ENCODE data around the gene PA2G4.

PA2G4 gene

GRCh38 chr12:56158029-56158925 lies 53.9 kb downstream of the PA2G4 start, which contains the start of gene MYL6:
Gene MYL6, plus strand, starts transcription at chr12:56158359. Its CDS starts 43 bp downstream, at chr12:56158402.
- no peaks in the 10 kb centered on the region for H3K27me3 ChIP-seq (replicated peaks; ENCODE audit: control insufficient read depth, insufficient read depth, low read length, poor library complexity, severe bottlenecking)
- peak; percentile 84 to 91 (median 87) for DNase-seq
- peak within 1 kb of the TSS; percentile 95 for H3K27ac ChIP-seq (ENCODE audit: insufficient read depth, low read length, poor library complexity, severe bottlenecking)
- peaks cover 24% of the 10 kb centered on the region for H3K36me3 ChIP-seq (ENCODE audit: control insufficient read depth, insufficient read depth, low read length)
- H3K9me3 ChIP-seq (ENCODE audit: control insufficient read depth, low read length): no peaks in the 10 kb centered on the region
- H3K4me1 ChIP-seq (ENCODE audit: control insufficient read depth, insufficient read depth, low read length, poor library complexity, severe bottlenecking): peaks cover 33% of the 10 kb centered on the region
- H3K4me3 ChIP-seq (ENCODE audit: insufficient read depth, low read depth, low read length, poor library complexity, severe bottlenecking): peak within 1 kb of the TSS; percentile 87

GRCh38 chr12:56158926-56159461 lies 54.6 kb downstream of the PA2G4 start:
- Histone ChIP-seq H3K27ac (ENCODE audit: insufficient read depth, low read length, poor library complexity, severe bottlenecking) (peak overlapping the region; percentile 95), H3K27me3 (replicated peaks; ENCODE audit: control insufficient read depth, insufficient read depth, low read length, poor library complexity, severe bottlenecking) (no peaks in the 10 kb centered on the region), H3K4me1 (ENCODE audit: control insufficient read depth, insufficient read depth, low read length, poor library complexity, severe bottlenecking) (peaks cover 33% of the 10 kb centered on the region), H3K9me3 (ENCODE audit: control insufficient read depth, low read length) (no peaks in the 10 kb centered on the region), H3K36me3 (ENCODE audit: control insufficient read depth, insufficient read depth, low read length) (peaks cover 32% of the 10 kb centered on the region), H3K4me3 (ENCODE audit: insufficient read depth, low read depth, low read length, poor library complexity, severe bottlenecking) (peak overlapping the region; percentile 87)
- DNase-seq: no peak

GRCh38 chr12:56159482-56160192 lies 55.3 kb downstream of the PA2G4 start:
- H3K27ac ChIP-seq (ENCODE audit: insufficient read depth, low read length, poor library complexity, severe bottlenecking): peak overlapping the region; percentile 95
- no peak for DNase-seq
- H3K27me3 ChIP-seq (replicated peaks; ENCODE audit: control insufficient read depth, insufficient read depth, low read length, poor library complexity, severe bottlenecking): no peaks in the 10 kb centered on the region
- peaks cover 33% of the 10 kb centered on the region for H3K4me1 ChIP-seq (ENCODE audit: control insufficient read depth, insufficient read depth, low read length, poor library complexity, severe bottlenecking)
- no peaks in the 10 kb centered on the region for H3K9me3 ChIP-seq (ENCODE audit: control insufficient read depth, low read length)
- H3K4me3 ChIP-seq (ENCODE audit: insufficient read depth, low read depth, low read length, poor library complexity, severe bottlenecking): peak overlapping the region; percentile 87
- H3K36me3 ChIP-seq (ENCODE audit: control insufficient read depth, insufficient read depth, low read length): peaks cover 37% of the 10 kb centered on the region

GRCh38 chr12:56160193-56160763 lies 55.9 kb downstream of the PA2G4 start:
- Histone ChIP-seq H3K27me3 (replicated peaks; ENCODE audit: control insufficient read depth, insufficient read depth, low read length, poor library complexity, severe bottlenecking) (no peaks in the 10 kb centered on the region), H3K27ac (ENCODE audit: insufficient read depth, low read length, poor library complexity, severe bottlenecking) (peak overlapping the region; percentile 95), H3K4me1 (ENCODE audit: control insufficient read depth, insufficient read depth, low read length, poor library complexity, severe bottlenecking) (peaks cover 33% of the 10 kb centered on the region), H3K36me3 (ENCODE audit: control insufficient read depth, insufficient read depth, low read length) (peaks cover 43% of the 10 kb centered on the region), H3K9me3 (ENCODE audit: control insufficient read depth, low read length) (no peaks in the 10 kb centered on the region), H3K4me3 (ENCODE audit: insufficient read depth, low read depth, low read length, poor library complexity, severe bottlenecking) (peak overlapping the region; percentile 87)
- DNase-seq: peak; percentile 43 to 54 (median 52)

GRCh38 chr12:56160894-56161689 lies 56.7 kb downstream of the PA2G4 start:
- peaks cover 52% of the 10 kb centered on the region for H3K36me3 ChIP-seq (ENCODE audit: control insufficient read depth, insufficient read depth, low read length)
- H3K4me1 ChIP-seq (ENCODE audit: control insufficient read depth, insufficient read depth, low read length, poor library complexity, severe bottlenecking): peaks cover 33% of the 10 kb centered on the region
- no peaks in the 10 kb centered on the region for H3K9me3 ChIP-seq (ENCODE audit: control insufficient read depth, low read length)
- H3K27me3 ChIP-seq (replicated peaks; ENCODE audit: control insufficient read depth, insufficient read depth, low read length, poor library complexity, severe bottlenecking): no peaks in the 10 kb centered on the region
- peak overlapping the region; percentile 87 for H3K4me3 ChIP-seq (ENCODE audit: insufficient read depth, low read depth, low read length, poor library complexity, severe bottlenecking)
- no peak for DNase-seq
- peak overlapping the region; percentile 95 for H3K27ac ChIP-seq (ENCODE audit: insufficient read depth, low read length, poor library complexity, severe bottlenecking)

GRCh38 chr12:56161690-56162351 lies 57.5 kb downstream of the PA2G4 start:
- H3K4me3 ChIP-seq (ENCODE audit: insufficient read depth, low read depth, low read length, poor library complexity, severe bottlenecking): no peak overlapping the region
- H3K36me3 ChIP-seq (ENCODE audit: control insufficient read depth, insufficient read depth, low read length): peaks cover 55% of the 10 kb centered on the region
- H3K27ac ChIP-seq (ENCODE audit: insufficient read depth, low read length, poor library complexity, severe bottlenecking): peak overlapping the region; percentile 95
- H3K9me3 ChIP-seq (ENCODE audit: control insufficient read depth, low read length): no peaks in the 10 kb centered on the region
- peaks cover 33% of the 10 kb centered on the region for H3K4me1 ChIP-seq (ENCODE audit: control insufficient read depth, insufficient read depth, low read length, poor library complexity, severe bottlenecking)
- no peaks in the 10 kb centered on the region for H3K27me3 ChIP-seq (replicated peaks; ENCODE audit: control insufficient read depth, insufficient read depth, low read length, poor library complexity, severe bottlenecking)
- no peak for DNase-seq

GRCh38 chr12:56162468-56163290 lies 58.3 kb downstream of the PA2G4 start:
- no peaks in the 10 kb centered on the region for H3K9me3 ChIP-seq (ENCODE audit: control insufficient read depth, low read length)
- H3K27me3 ChIP-seq (replicated peaks; ENCODE audit: control insufficient read depth, insufficient read depth, low read length, poor library complexity, severe bottlenecking): no peaks in the 10 kb centered on the region
- no peak overlapping the region for H3K4me3 ChIP-seq (ENCODE audit: insufficient read depth, low read depth, low read length, poor library complexity, severe bottlenecking)
- H3K27ac ChIP-seq (ENCODE audit: insufficient read depth, low read length, poor library complexity, severe bottlenecking): no peak overlapping the region
- DNase-seq: no peak
- peaks cover 26% of the 10 kb centered on the region for H3K4me1 ChIP-seq (ENCODE audit: control insufficient read depth, insufficient read depth, low read length, poor library complexity, severe bottlenecking)
- peaks cover 59% of the 10 kb centered on the region for H3K36me3 ChIP-seq (ENCODE audit: control insufficient read depth, insufficient read depth, low read length)

Measured in effector memory CD4-positive, alpha-beta T cell (primary cell).